Stomach (tissue), 4 donors: ENCODE measurements around the gene WNK1.
"Not testable (repeated sequence)": the region's sequence is repeated elsewhere in the genome, so short reads cannot be mapped to it uniquely, and the experiment has no call there.

Source experiments
- CTCF ChIP-seq, 7 experiments: fragments of 450-650 bp in 4 of 7; fragments of 200-600 bp in 3 of 7; sonication (generic) in 3 of 7; IDR thresholded peaks; one replicate each; pipeline ENCODE4 v1.5.1; 2016 to 2019; ENCODE audit warnings: antibody characterized with exemption in 7 of 7, control low read depth in 2 of 7, mild to moderate bottlenecking in 1 of 7
- EP300 ChIP-seq: sonication (generic); formaldehyde crosslinking; IDR thresholded peaks from one replicate; pipeline ENCODE4 v1.6.1; 2017; ENCODE audit warnings: antibody characterized with exemption
- POLR2A ChIP-seq, 4 donors: fragments of 450-650 bp; IDR thresholded peaks; one replicate each; pipeline ENCODE4 v1.6.1; 2016; ENCODE audit warnings: antibody characterized with exemption in 4 of 4, control low read depth in 2 of 4, mild to moderate bottlenecking in 1 of 4, moderate library complexity in 1 of 4

DNA sequence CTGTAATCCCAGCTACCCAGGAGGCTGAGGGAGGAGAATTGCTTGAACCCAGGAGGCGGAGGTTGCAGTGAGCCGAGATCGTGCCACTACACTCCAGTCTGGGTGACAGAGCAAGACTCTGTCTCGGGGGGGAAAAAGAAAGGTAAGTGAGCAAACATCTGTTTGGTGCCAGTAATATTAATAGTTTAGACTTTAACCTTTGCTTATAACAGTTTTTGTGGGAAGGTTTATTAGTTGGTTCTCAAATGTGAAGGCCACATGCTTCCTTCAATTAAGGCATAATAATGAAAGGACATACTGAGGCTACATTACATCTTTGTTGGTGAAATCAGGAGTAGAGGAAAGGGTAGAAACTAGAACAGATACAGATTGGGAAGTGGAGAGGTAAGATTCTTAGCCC is 36.4 kb downstream of the WNK1 start:
- not testable (repeated sequence) for TF ChIP-seq CTCF (IDR thresholded peaks at IDR 0.05); POLR2A (IDR thresholded peaks at IDR 0.05); EP300
